Stomach (tissue), 4 donors: Measurements from ENCODE around the gene RND2.

Experiments used
- EP300 ChIP-seq: sonication (generic); formaldehyde crosslinking; IDR thresholded peaks from one replicate; pipeline ENCODE4 v1.6.1; 2017; ENCODE audit warnings: antibody characterized with exemption
- POLR2A ChIP-seq, 4 donors: fragments of 450-650 bp; IDR thresholded peaks; one replicate each; pipeline ENCODE4 v1.6.1; 2016; ENCODE audit warnings: antibody characterized with exemption in 4 of 4, control low read depth in 2 of 4, mild to moderate bottlenecking in 1 of 4, moderate library complexity in 1 of 4
- POLR2AphosphoS5 ChIP-seq, 3 donors: sonication (generic); formaldehyde crosslinking; IDR thresholded peaks; one replicate each; pipeline ENCODE4 v1.6.1; 2016; ENCODE audit warnings: antibody characterized with exemption in 3 of 3
- TF ChIP-seq, protein P1 (sequence below), 7 experiments: fragments of 450-650 bp in 4 of 7; fragments of 200-600 bp in 3 of 7; sonication (generic) in 3 of 7; IDR thresholded peaks; one replicate each; pipeline ENCODE4 v1.5.1; 2016 to 2019; ENCODE audit warnings: antibody characterized with exemption in 7 of 7, control low read depth in 2 of 7, mild to moderate bottlenecking in 1 of 7

DNA sequence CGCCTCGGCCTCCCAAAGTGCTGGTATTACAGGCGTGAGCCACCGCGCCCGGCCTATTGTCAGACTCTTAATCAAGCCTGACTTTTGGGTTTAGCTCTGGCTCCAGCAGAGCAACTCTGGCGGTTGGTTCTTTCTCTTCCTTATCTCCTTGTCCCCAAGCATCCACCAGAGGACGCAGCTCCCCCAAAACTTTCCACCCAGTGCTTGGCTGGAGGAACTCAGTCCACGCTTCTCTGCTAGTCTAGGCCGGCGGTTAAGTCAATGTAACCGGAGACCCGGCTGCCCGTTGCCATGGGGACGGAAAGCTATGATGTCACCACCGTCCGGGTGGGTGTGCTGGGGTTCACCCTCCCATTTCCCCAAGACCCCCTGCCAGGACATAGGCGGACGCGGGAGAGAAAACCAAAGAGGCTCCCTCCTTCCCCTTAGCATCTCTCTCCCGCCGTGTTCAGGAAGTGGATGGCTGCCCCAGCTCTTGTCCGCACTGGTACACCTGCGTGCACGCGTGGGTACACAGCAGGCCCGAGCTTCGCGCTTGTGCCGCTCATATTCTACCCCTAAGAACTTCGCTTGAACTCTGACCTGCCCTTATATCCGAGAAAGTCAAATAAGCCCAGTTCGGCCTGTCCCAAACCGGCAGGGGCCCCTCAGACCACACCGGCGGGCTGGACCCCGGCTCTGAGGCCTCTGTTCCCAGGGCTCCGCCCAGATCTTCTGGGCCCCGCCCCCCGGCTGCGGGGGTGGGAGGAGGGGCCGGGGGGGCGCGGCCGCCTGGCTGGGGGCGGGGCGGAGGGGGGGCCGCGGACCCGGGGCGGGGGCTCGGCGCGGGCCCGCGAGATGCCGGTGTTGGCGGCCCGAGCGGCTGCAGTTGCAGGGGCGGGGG is at the start of gene RND2:
- TF ChIP-seq, protein P1, sequence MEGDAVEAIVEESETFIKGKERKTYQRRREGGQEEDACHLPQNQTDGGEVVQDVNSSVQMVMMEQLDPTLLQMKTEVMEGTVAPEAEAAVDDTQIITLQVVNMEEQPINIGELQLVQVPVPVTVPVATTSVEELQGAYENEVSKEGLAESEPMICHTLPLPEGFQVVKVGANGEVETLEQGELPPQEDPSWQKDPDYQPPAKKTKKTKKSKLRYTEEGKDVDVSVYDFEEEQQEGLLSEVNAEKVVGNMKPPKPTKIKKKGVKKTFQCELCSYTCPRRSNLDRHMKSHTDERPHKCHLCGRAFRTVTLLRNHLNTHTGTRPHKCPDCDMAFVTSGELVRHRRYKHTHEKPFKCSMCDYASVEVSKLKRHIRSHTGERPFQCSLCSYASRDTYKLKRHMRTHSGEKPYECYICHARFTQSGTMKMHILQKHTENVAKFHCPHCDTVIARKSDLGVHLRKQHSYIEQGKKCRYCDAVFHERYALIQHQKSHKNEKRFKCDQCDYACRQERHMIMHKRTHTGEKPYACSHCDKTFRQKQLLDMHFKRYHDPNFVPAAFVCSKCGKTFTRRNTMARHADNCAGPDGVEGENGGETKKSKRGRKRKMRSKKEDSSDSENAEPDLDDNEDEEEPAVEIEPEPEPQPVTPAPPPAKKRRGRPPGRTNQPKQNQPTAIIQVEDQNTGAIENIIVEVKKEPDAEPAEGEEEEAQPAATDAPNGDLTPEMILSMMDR (IDR thresholded peaks at IDR 0.05), result peak in 5 of 7 experiments; percentile 33 to 71 (median 60)
- TF ChIP-seq POLR2AphosphoS5 (IDR thresholded peaks at IDR 0.05) (peak in 2 of 3 donors; percentile 27 to 45), EP300 (no peak), POLR2A (IDR thresholded peaks at IDR 0.05) (no peak)
